HG03108 (cell line): ENCODE results near the gene GRM1.

Source experiments
- ATAC-seq: cut with Tn5 transposase; IDR thresholded peaks from one replicate; pipeline ENCODE4 v1.9.1; 2021; ENCODE audit warnings: moderate library complexity; ENCODE audit not compliant: unreplicated experiment

GRM1 gene

DNA sequence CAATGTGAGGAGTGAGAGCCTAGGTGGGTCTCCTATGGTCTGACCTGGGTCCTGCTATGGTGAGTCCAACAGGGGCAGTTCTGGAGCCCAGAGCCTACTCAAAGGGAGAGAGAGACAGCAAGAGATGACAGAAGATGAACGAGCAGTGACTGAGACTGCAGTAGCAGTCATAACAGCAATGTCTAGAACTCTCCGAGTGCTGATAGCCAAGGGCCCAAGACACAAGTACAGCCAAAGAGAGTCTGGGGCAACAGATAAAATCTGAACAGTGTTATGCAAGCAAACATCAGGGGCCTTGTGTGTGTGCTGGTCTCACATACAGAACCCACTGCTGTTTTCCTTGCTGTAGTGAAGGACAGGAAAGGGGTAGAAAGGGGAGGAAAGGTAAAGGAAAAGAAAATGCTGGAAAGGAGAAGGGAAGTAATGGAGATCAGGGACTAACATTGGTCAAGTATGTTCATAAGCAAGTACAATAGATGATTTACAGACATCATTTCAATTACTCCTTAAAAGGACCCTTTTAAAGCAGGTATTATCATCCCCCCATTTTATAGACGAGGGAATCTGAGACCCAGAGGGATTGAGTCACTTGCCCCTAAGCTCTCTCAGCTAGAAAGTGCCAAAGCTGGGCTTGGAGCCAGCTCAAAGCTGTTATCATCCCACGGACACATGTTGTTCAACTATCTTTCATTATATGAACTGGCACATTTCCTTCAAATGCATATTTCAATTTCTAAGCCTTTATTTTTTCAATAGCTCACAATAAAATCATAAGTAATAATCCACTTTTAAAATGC lies 332.5 kb downstream of the GRM1 start:
- no peak for ATAC-seq

DNA sequence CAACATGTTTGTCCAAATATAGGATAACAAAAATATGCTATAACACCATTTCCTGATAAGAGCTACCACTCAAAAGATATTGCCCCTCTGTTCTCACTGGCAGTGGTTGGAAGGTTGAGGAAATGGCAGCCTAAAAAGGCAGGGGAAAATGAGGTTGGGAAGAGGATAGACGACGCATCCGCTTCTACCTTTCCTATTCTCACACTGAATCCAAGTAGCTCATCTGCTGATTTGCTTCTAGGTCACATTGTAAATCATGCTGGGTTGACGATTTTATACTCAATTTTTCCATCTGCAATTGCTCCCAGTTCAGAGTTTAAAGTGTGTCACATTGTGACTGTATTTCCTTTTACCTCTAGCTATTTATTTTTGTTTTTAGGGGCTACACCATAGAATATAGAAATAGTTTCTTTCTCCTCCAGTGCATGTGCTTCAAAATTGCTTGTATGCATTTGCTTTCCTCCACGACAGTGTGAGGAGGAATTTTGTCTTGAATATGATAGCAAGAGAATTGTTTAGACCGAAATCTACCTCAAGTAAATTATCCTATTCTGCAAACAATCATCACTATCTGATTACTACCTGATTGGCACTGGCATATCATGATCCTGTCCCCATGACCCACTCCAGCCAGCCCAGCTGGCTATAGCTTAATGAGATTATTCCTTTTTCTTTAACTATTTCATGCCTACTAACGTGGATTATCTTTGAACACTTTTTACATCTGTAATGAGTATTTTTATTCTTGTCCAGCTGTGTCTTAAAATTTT lies 335.2 kb downstream of the GRM1 start:
- no peak for ATAC-seq

- no peak for ATAC-seq
Observed at GRCh38 chr6:146364816-146365594, 336.1 kb downstream of the GRM1 start.

GRCh38 chr6:146367061-146367460 lies 338.2 kb downstream of the GRM1 start:
- ATAC-seq: no peak

GRCh38 chr6:146369866-146370265 lies 341.0 kb downstream of the GRM1 start:
- no peak for ATAC-seq

- no peak for ATAC-seq
Observed at GRCh38 chr6:146381486-146381885, 352.6 kb downstream of the GRM1 start.

GRCh38 chr6:146388736-146389364 lies 360.0 kb downstream of the GRM1 start:
- ATAC-seq: no peak

DNA sequence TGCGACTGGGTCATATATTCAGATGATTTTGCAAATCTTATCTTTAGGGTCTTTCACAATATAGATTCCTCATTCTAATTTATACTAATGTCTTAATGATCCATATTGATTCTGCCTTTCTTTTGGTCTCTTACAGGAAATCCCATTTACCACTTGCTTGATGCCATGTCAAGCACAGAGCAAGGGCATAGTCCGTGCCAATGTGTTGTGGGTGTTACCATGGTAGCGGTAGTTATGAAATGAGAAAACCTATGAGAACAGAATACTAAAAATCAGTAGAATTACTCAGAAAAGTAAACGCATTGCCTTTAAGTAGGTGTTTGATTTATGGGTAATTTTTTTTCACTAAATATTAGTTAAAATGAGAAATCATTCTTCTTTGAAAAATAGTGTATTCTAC lies 360.9 kb downstream of the GRM1 start:
- no peak for ATAC-seq

DNA sequence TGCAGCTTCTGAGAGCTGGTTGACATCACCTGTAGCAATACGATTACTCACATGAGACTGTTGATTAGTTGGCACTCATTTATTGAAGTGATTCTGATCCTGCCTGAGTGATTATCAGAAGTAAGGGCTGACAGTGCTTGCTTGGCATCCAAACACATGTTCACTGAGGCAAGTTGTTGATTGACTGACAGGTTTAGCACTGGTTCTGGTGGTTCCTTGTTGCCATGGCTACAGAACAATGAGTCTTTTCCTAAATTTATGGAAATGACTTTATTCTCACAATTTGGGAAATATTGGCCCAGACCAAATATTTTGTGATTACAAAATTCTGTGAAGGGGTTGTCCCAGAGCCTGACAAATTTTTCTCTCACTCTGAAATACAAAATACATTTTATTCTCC lies 368.8 kb downstream of the GRM1 start:
- ATAC-seq: no peak

GRCh38 chr6:146402476-146402875 lies 373.6 kb downstream of the GRM1 start:
- ATAC-seq: no peak

- ATAC-seq: no peak
Observed at GRCh38 chr6:146408583-146408982, 379.7 kb downstream of the GRM1 start.

- ATAC-seq: no peak
Observed at GRCh38 chr6:146410851-146411595, 382.2 kb downstream of the GRM1 start.

DNA sequence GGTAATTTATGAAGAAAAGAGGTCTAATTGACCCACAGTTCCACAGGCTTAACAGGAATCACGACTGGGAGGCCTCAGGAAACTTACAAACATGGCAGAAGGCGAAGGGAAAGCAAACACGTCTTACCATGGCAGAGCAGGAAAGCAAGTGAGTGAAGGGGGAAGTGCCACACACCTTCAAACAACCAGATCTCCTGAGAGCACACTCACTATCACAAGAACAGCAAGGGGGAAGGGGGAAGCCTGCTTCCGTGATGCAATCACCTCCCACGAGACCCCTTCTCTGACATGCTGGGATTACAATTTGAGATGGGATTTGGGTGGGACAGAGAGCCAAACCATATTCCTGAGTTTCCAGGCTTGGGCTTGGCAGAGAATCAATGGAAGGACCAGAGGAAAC lies 390.7 kb downstream of the GRM1 start:
- no peak for ATAC-seq

DNA sequence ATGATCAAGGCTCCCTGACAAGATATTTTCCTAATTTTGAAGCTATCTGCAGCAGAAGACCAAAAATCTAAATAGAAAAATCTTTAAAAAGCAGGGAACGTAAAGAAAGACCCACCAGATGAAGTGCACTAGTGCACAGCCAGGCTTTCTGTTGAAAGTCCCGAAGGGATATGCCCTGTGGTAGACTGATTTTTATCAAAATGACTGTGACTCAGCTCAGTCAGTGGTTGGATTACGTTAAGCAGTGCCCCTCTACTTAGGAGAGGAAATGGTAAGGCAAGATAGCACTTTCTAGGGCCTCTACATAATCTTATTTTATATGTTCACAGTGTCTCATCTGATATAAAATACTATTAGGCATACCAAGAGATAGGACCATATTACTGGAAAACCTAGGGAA lies 391.4 kb downstream of the GRM1 start:
- no peak for ATAC-seq

- ATAC-seq: no peak
Observed at GRCh38 chr6:146422789-146423375, 394.0 kb downstream of the GRM1 start.

GRCh38 chr6:146423452-146423851 lies 394.6 kb downstream of the GRM1 start:
- ATAC-seq: no peak

- ATAC-seq: no peak
Observed at GRCh38 chr6:146426516-146426915, 397.7 kb downstream of the GRM1 start.

GRCh38 chr6:146429831-146430230 lies 401.0 kb downstream of the GRM1 start:
- no peak for ATAC-seq

DNA sequence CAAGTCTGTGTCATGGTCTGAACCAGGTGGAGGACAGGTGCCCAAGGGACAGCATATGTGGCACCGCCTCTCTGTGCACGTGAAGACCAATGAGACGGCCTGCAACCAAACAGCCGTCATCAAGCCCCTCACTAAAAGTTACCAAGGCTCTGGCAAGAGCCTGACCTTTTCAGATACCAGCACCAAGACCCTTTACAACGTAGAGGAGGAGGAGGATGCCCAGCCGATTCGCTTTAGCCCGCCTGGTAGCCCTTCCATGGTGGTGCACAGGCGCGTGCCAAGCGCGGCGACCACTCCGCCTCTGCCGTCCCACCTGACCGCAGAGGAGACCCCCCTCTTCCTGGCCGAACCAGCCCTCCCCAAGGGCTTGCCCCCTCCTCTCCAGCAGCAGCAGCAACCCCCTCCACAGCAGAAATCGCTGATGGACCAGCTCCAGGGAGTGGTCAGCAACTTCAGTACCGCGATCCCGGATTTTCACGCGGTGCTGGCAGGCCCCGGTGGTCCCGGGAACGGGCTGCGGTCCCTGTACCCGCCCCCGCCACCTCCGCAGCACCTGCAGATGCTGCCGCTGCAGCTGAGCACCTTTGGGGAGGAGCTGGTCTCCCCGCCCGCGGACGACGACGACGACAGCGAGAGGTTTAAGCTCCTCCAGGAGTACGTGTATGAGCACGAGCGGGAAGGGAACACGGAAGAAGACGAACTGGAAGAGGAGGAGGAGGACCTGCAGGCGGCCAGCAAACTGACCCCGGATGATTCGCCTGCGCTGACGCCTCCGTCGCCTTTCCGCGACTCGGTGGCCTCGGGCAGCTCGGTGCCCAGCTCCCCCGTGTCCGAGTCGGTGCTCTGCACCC lies 405.2 kb downstream of the GRM1 start:
- no peak for ATAC-seq
